HPDE6-E6E7 (cell line): ENCODE results near the gene ZNF189.
"Not testable (repeated sequence)": the region's sequence is repeated elsewhere in the genome, so short reads cannot be mapped to it uniquely, and the experiment has no call there.

Experiments used
- DNase-seq: peaks from one replicate; pipeline ENCODE4 v3.0.0; 2011; ENCODE audit warnings: missing footprints; ENCODE audit errors: extremely low spot score

ZNF189 gene

DNA sequence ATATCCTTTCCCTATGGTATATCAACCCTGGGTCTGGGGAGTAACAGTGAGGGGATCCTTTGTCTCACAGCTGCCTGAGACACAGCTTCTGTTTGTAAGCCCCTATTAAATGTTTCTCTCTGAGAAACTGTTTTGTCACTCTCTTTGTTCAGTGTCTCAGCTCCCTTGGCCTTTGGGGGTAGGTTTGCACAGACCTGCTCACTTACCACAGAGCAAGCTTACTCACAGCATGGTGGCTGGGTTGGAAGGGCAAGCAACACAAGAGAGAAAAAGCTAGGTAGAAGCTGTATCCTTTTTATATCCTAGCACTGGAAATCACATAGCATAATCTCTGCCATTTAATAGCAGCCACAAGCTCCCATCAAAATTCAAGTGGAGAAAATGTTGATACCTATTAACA, 18.4 kb upstream of the ZNF189 start:
- DNase-seq, result no peak

DNA sequence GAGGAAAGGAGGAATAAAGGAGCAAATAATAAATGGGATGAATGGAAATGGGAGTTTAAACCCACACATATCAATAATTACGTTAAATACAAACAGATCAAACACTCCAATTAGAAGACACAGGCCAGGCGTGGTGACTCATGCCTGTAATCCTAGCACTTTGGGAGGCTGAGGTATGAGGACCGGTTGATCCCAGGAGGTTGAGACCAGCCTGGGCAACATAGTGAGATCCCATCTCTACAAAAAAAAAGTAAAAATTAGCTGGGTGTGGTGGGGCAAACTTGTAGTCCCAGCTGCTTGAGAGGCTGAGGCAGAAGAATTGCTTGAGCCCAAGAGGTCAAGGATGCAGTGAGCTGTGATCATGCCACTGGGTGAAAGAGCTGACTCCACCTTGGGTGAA, 17.5 kb upstream of the ZNF189 start:
- no peak for DNase-seq

DNA sequence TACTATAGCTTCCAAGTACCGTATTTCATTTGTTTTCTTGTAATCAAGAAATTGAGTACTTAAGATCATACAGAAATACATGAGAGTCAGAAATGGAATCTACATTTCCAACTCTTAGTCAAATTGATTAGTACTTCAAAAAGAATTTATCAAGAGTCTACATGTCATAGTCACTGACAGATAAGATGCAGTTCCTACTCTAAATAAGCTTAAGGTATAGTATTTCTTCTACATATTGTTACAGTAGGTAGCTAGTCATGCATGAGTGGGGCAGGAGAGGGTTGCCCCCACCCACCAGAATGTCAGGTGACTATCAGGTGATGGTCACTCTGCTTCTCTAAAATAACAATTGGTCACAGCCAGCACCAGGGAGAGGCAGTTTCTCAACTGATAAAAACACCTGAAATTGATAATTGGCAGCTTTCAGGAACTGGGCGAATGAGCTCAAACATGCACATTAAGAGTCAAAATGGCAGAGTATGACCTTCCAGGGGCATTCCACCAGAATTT, 16.8 kb upstream of the ZNF189 start:
- no peak for DNase-seq

DNA sequence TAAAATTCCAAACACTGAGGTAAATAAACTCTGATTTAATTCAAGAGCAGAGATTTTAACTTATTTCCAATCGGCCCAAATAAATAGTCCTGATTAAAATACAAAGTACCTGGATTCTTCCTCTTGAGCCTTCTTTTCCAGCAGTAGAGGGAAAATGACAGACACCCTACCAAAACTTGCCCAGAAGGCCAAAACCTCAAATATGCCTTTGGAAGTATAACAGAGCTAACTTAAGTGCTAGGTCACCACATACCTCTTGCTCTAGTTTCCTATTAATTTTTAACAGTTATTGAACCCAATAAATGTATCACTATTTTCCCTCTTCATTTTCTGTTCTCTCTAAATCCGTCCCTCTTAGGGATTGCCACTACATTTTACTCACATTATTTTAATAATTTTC, 15.3 kb upstream of the ZNF189 start:
- DNase-seq, result no peak

DNA sequence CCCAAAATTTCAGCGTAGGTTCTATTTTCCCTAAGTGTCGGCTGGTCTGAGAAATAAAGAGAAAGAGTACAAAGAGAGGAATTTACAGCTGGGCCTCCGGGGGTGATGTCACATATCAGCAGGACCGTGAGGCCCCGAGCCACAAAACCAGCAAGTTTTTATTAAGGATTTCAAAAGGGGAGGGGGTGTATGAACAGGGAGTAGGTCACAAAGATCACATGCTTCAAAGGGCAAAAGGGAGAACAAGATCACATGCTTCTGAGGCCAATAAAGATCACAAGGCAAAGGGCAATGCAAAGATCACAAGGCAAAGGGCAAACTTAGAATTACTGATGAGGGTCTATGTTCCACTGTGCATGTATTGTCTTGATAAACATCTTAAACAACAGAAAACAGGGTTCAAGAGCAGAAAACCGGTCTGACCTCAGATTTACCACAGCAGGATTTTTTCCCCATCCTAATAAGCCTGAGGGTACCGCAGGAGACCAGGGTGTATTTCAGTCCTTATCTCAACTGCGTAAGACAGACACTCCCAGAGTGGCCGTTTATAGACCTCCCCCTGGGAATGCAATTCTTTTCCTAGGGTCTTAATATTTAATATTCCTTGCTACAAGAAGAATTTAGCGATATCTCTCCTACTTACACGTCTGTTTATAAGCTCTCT, 13.6 kb upstream of the ZNF189 start, which contains the start of gene BAAT:
Gene BAAT (minus strand): TSS at position 134 of the 664 bp plus-strand sequence. CDS start 13,602 bp downstream, outside the sequence.
- DNase-seq, result not testable (repeated sequence)

DNA sequence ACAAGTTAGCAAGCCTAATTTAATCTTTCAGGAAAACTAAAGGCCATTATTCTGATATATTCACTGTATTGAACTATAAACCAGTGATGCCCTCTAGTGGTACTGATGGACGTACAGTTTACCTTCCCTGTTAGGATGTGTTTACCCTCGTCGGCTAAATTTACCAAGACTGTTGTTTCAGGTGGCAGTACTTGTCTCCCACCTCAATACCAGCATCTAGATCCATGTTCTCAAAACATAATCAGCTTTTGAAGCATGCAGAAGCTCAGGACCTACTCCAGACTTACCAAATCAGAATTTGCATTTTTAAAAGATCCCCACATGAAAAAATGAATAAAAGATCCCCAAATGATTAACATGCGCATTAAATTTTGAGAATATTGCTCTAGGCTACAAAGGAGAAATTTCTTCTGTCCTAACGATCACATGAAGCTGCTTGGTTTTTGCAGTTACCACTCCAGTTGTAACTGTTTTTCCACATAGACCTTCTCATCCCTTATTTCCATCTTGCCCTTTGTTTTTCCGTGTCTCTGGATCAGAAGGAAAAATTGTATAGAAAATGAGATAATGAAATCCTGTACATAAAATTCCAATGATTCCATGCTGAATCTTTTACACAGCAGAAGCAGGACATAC, 10.7 kb upstream of the ZNF189 start:
- no peak for DNase-seq

DNA sequence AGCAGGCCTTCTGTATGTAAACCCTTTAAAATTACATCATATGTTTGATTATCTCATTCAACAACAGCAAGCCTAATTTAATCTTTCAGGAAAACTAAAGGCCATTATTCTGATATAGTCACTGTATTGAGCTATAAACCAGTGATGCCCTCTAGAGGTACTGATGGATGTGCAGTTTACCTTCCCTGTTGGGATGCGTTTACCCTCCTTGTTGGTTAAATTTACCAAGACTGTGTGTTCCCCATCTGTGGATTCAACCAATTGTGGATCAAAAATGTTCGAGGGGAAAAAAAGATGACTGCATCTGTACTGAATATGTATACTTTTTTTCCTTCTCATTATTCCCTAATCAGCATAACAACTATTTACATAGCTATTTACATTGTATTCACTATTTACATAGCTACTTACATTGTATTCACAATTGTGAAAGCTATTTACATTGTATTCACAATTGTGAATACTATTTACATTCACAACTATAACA, 10.1 kb upstream of the ZNF189 start:
- DNase-seq, result no peak

DNA sequence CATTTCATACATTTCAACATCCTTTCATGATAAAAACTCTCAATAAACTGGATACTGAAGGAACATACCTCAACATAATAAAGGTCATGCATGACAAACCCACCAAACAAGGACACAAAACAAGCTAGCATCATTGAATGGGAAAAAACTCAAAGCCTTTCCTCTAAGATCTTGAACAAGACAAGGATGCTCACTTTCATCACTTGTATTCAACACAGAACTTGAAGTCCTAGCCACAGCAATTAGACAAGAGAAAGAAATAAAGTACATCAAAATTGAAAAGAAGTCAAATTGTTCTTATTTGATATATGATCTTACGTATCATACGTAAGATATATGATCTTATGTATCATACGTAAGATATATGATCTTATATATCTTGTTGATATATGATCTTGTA, 5.5 kb upstream of the ZNF189 start:
- DNase-seq, result no peak

DNA sequence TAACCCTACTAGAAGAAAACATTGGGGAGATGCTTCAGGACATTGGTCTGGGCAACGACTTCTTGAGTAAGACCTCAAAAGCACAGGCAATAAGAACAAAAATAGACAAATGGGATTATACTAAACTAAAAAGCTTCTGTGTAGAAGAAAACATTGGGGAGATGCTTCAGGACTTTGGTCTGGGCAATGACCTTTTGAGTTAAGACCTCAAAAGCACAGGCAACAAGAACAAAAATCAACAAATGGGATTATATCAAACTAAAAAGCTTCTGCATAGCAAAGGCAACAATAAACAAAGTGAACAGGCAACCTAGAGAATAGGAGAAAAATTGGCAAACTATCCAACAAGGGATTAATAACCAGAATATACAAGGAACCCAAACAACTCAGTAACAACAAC, 4.0 kb upstream of the ZNF189 start:
- no peak for DNase-seq

DNA sequence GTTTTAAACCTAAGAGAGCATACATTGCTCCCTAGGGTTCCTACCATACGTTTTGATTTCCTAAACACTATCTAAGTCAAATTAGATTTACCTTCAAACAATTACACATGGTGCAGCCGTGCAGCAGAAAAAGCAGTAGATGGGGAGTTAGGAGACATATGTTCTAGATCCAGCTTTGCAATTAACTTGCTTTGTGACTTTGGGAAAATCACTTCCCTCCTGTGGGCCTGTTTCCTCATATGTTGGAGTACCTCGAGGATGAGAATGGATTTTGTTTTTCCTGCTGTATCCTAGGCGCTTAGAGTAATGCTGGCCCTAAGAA, 944 bp upstream of the ZNF189 start:
- DNase-seq, result no peak

DNA sequence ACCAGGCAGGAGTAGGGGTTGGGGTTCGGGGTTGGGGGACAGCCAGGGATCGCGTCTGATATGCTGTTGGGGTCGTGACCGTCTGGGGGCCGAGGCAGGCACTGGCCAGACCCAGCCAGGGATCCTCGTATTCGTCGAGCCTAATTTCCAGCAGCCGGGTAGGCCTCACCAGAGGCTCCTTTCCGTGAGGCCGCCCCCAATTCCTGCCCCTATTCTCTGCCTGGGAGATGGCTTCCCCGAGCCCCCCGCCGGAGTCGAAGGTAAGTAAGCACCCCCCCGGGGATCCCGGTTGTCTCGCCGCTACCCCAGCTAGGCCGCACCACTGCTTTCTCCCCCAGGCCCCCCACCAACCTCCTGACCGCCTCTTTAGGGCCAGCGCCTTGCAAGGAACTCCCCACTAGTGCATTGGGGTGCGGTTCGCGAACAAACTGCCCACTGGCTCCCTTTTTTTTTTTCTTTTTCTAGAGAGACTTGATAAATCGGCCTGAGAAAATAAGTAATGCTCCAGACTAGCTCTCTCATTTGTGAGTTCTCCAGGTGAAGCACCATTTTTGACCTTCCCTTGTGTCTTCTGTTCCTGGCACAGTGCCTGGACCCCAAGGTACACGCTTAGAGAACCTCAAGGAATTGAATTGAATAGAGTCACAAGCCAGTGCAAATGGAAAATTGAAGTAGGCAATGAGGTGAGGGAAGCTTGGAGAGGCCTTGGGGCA, 435 bp downstream of the ZNF189 start:
- DNase-seq, result peak; percentile 21

DNA sequence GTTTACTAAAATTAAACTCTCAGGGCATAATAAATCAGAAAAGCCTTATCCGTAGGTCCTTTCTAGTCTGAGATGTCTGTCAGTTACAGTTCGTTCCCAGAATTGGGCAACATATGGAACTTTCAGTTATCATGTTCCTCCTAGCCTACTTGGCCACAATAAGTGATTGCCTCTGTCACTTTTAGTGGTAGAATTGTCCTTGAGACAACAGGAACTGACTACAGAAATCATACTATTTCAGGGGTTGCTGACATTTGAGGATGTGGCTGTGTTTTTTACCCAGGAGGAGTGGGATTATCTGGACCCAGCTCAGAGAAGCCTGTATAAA, 956 bp downstream of the ZNF189 start:
- no peak for DNase-seq

DNA sequence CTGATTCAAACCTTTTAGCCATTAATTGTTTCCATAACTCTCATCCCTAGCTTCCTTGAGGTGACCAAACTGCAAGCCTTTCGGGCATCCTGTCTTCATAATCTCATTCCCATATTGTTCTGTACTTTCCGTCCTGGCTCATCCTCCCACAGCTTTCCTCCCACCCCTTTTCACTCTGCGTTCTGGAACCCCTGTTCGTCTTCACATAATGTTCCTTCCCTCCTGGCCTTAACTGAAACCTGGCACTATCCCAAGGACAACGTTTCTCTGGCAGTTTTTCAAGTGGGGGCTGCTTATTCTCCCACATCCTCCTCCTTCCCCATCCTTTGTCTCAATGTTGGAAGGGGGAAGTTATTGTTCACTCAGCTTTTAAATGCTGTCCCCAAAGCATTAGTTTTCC, 1.5 kb downstream of the ZNF189 start:
- DNase-seq, result no peak

DNA sequence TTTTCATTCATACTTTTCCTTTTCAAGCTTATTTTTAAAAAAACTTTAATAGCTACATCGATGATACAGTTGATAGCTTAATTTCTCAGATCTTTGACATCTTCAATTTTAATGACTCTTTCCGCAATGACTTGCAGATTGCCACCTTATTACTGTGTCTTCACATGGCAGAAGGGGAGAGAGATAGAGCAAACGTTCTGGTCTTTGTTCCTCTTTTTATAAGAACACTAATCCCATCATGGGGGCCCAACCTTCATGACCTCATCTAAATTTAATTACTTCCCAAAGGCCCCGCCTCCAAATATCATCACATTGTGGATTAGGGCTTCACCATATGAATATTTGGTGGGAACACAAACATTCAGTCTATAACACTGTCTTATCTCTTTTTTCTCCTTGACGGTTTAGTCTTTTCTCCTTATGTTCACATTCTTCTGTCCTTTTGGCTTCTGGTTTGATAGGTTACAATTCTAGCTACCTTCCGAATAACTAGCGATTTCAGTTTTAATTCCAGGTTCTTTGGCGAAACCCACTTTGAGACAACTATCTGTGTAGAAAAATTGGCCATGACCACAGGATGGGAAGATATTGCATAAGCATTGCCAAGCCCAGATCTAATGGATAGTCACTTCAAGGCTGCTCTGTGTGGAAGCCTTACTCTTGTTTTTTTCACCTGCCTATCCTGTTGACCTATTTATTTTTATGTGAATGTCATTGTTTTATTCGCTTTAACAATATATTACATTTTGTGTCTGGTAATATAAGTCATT, 5.0 kb downstream of the ZNF189 start:
- DNase-seq, result no peak

DNA sequence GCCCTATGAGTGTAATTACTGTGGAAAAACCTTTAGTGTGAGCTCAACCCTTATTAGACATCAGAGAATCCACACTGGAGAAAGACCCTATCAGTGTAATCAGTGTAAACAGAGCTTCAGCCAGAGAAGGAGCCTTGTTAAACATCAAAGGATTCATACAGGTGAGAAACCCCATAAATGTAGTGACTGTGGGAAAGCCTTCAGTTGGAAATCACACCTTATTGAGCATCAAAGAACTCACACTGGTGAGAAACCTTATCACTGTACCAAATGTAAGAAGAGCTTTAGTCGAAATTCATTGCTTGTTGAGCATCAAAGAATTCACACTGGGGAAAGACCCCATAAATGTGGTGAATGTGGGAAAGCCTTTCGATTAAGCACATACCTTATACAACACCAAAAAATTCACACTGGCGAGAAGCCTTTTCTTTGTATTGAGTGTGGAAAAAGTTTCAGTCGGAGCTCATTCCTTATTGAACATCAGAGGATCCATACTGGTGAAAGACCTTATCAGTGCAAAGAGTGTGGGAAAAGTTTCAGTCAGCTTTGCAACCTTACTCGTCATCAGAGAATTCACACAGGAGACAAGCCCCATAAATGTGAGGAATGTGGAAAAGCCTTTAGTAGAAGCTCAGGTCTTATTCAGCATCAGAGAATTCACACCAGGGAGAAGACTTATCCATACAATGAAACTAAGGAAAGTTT, 9.9 kb downstream of the ZNF189 start:
- DNase-seq, result no peak

DNA sequence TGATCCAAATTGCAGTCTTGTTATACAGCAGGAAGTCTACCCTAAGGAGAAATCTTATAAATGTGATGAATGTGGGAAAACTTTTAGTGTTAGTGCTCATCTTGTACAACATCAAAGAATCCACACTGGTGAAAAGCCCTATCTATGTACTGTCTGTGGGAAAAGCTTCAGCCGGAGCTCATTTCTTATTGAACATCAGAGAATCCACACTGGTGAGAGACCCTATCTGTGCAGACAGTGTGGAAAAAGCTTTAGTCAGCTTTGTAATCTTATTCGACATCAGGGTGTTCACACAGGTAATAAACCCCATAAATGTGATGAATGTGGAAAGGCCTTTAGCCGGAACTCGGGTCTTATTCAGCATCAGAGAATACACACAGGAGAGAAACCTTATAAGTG, 10.4 kb downstream of the ZNF189 start:
- DNase-seq, result no peak

DNA sequence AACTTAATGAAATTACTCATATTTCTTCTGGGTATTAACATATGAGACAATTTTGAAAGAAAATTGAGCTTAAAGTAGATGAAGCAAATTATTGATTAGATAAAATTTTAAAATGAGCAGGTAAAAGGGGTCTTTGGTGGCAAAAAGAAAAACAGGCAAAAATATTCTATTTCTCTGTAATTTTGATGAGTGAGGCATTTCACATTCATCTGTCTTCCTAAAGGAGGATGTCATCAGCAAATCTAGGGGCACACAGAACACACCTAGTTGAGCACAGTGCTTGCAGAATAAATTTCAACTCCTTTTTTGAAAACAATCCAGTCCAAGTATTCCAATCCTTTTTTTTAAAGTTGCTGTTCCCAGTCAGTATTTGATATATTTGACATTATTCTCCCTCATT, 16.2 kb downstream of the ZNF189 start:
- no peak for DNase-seq

DNA sequence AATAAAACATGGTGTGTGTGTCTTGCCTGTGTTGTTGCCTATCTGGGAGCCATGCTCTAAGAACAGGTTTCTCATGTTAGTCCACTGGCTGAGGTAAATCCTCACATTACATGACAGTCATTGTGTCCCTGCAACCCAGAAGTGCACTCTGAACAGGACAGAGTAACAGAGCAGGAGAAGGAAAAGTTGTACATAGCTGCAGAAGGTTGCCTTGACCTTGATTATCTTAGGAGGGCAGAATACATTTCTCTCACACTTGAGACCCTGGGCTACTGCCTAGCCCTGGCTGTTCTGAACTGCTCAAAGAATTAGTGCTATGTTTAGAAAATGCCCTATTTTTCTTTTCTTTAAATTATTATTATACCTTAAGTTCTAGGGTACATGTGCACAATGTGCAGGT, 16.9 kb downstream of the ZNF189 start:
- DNase-seq, result no peak

DNA sequence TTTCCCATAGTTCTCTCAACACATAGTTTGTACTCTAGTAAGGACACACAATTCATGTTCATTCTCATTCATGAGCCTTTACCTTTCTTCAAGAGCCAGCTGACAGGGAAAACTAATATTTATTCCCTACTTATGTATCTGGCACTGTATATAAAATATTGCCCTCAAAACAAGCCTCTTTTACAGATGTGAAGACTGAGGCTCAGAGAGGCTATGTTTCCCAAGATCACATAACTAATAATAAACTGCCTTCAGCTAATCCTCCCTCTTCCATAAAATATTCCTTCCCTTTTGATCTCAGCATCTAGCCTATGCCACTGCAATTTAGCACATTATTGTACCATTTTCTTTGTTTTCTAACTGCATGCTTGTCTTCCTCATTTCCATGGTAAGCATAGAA, 18.7 kb downstream of the ZNF189 start:
- DNase-seq, result no peak

DNA sequence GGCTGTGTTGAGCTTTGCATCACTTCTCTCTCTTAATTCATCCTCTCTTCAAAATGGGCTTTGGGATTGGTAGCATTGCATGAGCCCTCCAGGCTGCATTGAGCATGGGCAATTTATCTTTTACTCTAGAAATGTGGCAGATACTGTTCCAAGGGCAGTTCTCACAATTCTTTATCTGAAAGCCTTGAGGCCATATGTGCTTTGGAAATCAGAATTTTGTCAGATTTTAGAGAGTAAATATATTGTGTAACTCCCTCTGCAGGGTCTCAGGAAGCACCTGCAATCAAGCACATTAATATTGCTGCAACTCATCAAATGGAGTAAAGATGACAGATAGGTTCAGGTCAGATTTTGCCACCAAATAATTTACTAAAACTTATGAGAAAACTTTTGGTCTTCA, 19.3 kb downstream of the ZNF189 start:
- DNase-seq, result no peak

DNA sequence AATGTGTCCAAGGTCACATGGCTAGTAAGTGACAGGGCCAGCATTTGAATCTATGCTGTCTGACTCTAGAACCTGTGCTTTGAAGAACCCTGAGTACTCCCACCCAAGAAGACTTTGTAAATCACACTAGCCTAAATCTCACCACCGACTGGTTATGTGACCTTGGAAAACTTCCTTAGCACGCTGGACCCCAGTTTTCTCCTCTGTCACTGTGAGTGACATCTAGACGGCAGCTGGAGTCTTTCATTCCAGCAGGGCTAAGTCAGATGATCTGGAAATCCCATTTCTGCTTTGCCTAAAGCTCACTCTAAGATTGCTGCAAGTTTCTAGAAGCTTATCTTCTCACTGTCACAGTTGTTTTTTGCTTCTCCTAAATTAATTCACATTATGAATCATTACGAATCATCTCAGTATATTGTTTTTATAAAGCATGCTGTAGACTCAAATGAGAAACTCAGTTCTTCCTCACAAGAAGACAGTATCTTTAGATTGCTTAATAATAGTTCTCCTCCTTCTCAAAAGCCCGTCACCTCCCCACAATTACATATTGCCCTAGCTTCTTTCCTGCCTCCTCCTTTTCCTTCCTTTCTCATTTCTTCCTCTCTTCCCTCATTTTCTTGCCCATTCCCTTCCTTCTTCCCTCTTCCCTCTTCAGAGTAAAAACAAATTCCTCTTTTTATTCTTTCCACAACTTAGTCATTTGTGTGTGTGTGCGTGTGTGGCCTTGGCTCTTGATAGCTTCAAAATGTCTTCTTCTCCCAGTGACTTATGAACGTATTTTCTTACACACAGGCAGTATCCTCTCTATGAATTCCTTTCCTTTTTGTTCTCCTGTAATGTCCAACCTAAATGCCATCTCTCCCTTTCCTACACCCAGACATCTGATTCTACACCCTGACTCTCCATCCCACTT, 20.1 kb downstream of the ZNF189 start:
- DNase-seq, result no peak
